Measurements from ENCODE around the gene SDHAF4. TPM values are rescaled to one million over a fixed set of nuclear protein-coding genes. Genes with fewer than 3 reads are reported as not detected.

Gene SDHAF4
- total and polyA plus RNA-seq, 2 experiments from 2014 or later = 11.0 to 21.3 TPM

GRCh38 chr6:70616728-70617260 is 50.1 kb downstream of the SDHAF4 start:
- no peak overlapping the region for H3K4me3 ChIP-seq
- TF ChIP-seq, protein P1, sequence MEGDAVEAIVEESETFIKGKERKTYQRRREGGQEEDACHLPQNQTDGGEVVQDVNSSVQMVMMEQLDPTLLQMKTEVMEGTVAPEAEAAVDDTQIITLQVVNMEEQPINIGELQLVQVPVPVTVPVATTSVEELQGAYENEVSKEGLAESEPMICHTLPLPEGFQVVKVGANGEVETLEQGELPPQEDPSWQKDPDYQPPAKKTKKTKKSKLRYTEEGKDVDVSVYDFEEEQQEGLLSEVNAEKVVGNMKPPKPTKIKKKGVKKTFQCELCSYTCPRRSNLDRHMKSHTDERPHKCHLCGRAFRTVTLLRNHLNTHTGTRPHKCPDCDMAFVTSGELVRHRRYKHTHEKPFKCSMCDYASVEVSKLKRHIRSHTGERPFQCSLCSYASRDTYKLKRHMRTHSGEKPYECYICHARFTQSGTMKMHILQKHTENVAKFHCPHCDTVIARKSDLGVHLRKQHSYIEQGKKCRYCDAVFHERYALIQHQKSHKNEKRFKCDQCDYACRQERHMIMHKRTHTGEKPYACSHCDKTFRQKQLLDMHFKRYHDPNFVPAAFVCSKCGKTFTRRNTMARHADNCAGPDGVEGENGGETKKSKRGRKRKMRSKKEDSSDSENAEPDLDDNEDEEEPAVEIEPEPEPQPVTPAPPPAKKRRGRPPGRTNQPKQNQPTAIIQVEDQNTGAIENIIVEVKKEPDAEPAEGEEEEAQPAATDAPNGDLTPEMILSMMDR (IDR thresholded peaks at IDR 0.05; ENCODE audit: low read depth, low read length) = no peak
- no peaks in the 10 kb centered on the region for H3K36me3 ChIP-seq
- DNase-seq (ENCODE audit: low read depth in 1 of 2, low spot score in 1 of 2) = no peak
- no peaks in the 10 kb centered on the region for H3K27me3 ChIP-seq
- H3K9me3 ChIP-seq (ENCODE audit: low read depth) = no peaks in the 10 kb centered on the region
- no peak overlapping the region for H3K27ac ChIP-seq
- no peaks in the 10 kb centered on the region for H3K4me1 ChIP-seq (ENCODE audit: low read depth)

GRCh38 chr6:70620746-70621145 is 54.0 kb downstream of the SDHAF4 start:
- H3K27ac ChIP-seq = no peak overlapping the region
- no peak for DNase-seq (ENCODE audit: low read depth in 1 of 2, low spot score in 1 of 2)
- no peaks in the 10 kb centered on the region for H3K9me3 ChIP-seq (ENCODE audit: low read depth)
- H3K36me3 ChIP-seq = no peaks in the 10 kb centered on the region
- TF ChIP-seq, protein P1 (IDR thresholded peaks at IDR 0.05; ENCODE audit: low read depth, low read length) = no peak
- H3K4me1 ChIP-seq (ENCODE audit: low read depth) = no peaks in the 10 kb centered on the region
- no peak overlapping the region for H3K4me3 ChIP-seq
- no peaks in the 10 kb centered on the region for H3K27me3 ChIP-seq

- TF ChIP-seq, protein P1 (IDR thresholded peaks at IDR 0.05; ENCODE audit: low read depth, low read length) = no peak
- Histone ChIP-seq H3K4me3 (no peak overlapping the region), H3K9me3 (ENCODE audit: low read depth) (no peaks in the 10 kb centered on the region), H3K4me1 (ENCODE audit: low read depth) (no peaks in the 10 kb centered on the region), H3K27me3 (no peaks in the 10 kb centered on the region), H3K36me3 (no peaks in the 10 kb centered on the region), H3K27ac (no peak overlapping the region)
- DNase-seq (ENCODE audit: low read depth in 1 of 2, low spot score in 1 of 2) = no peak
Measured at GRCh38 chr6:70622461-70622860, 55.7 kb downstream of the SDHAF4 start.

DNA sequence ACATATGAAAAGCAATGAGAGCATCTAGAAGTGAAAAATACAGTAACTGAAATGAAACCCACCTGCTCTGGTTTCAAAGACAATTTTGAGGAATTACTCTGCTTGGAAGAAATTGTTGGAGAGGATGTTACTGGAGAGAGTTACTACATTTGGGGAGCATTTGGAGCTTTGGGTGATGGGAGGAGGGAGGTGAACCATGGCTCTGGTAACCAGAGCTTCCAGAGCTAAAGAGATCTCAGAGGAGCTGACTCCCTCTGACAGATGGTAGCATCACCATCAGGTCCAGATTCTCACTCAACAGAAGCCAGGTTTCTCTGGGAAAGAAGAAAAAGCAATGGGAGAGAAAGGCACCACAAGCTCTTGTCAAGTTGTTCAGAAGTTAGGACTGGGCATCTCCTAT is 58.7 kb downstream of the SDHAF4 start:
- TF ChIP-seq, protein P1 (IDR thresholded peaks at IDR 0.05; ENCODE audit: low read depth, low read length) = no peak
- no peaks in the 10 kb centered on the region for H3K4me1 ChIP-seq (ENCODE audit: low read depth)
- DNase-seq (ENCODE audit: low read depth in 1 of 2, low spot score in 1 of 2) = no peak
- H3K4me3 ChIP-seq = no peak overlapping the region
- no peak overlapping the region for H3K27ac ChIP-seq
- no peaks in the 10 kb centered on the region for H3K36me3 ChIP-seq
- no peaks in the 10 kb centered on the region for H3K27me3 ChIP-seq
- no peaks in the 10 kb centered on the region for H3K9me3 ChIP-seq (ENCODE audit: low read depth)

GRCh38 chr6:70627500-70628254 is 60.9 kb downstream of the SDHAF4 start:
- TF ChIP-seq, protein P1 (IDR thresholded peaks at IDR 0.05; ENCODE audit: low read depth, low read length) = no peak
- H3K27me3 ChIP-seq = no peaks in the 10 kb centered on the region
- no peak for DNase-seq (ENCODE audit: low read depth in 1 of 2, low spot score in 1 of 2)
- H3K4me3 ChIP-seq = no peak overlapping the region
- no peaks in the 10 kb centered on the region for H3K9me3 ChIP-seq (ENCODE audit: low read depth)
- no peak overlapping the region for H3K27ac ChIP-seq
- no peaks in the 10 kb centered on the region for H3K4me1 ChIP-seq (ENCODE audit: low read depth)
- no peaks in the 10 kb centered on the region for H3K36me3 ChIP-seq

Measured in cardiac muscle cell (in vitro differentiated cells and primary cell).